ENCODE measurements around the gene TRIM56.
"Not testable (repeated sequence)": the region's sequence is repeated elsewhere in the genome, so short reads cannot be mapped to it uniquely, and the experiment has no call there.

Gene TRIM56

GRCh38 chr7:101081432-101081831 lies 3.8 kb upstream of the TRIM56 start:
- H3K27ac Mint-ChIP-seq: no peak overlapping the region
- H3K9me3 Mint-ChIP-seq: no peaks in the 10 kb centered on the region
- peaks cover 23% of the 10 kb centered on the region for H3K4me1 Mint-ChIP-seq (ENCODE audit: low read depth)
- no peak overlapping the region for H3K4me3 Mint-ChIP-seq
- no peaks in the 10 kb centered on the region for H3K36me3 Mint-ChIP-seq (ENCODE audit: low read depth)
- H3K27me3 Mint-ChIP-seq: no peaks in the 10 kb centered on the region

- H3K27ac Mint-ChIP-seq: peak overlapping the region; percentile 98
- H3K4me1 Mint-ChIP-seq (ENCODE audit: low read depth): peaks cover 34% of the 10 kb centered on the region
- H3K27me3 Mint-ChIP-seq: no peaks in the 10 kb centered on the region
- H3K36me3 Mint-ChIP-seq (ENCODE audit: low read depth): peaks cover 14% of the 10 kb centered on the region
- H3K4me3 Mint-ChIP-seq: peak overlapping the region; percentile 94
- H3K9me3 Mint-ChIP-seq: no peaks in the 10 kb centered on the region
These were observed 468 bp upstream of the TRIM56 start for GRCh38 chr7:101084865-101085161.

GRCh38 chr7:101087334-101088068 lies 2.2 kb downstream of the TRIM56 start:
- no peaks in the 10 kb centered on the region for H3K27me3 Mint-ChIP-seq
- peaks cover 43% of the 10 kb centered on the region for H3K4me1 Mint-ChIP-seq (ENCODE audit: low read depth)
- peaks cover 26% of the 10 kb centered on the region for H3K36me3 Mint-ChIP-seq (ENCODE audit: low read depth)
- H3K4me3 Mint-ChIP-seq: peak overlapping the region; percentile 94
- no peaks in the 10 kb centered on the region for H3K9me3 Mint-ChIP-seq
- H3K27ac Mint-ChIP-seq: no peak overlapping the region

- H3K4me3 Mint-ChIP-seq: no peak overlapping the region
- peaks cover 29% of the 10 kb centered on the region for H3K36me3 Mint-ChIP-seq (ENCODE audit: low read depth)
- H3K4me1 Mint-ChIP-seq (ENCODE audit: low read depth): peaks cover 47% of the 10 kb centered on the region
- no peaks in the 10 kb centered on the region for H3K27me3 Mint-ChIP-seq
- no peaks in the 10 kb centered on the region for H3K9me3 Mint-ChIP-seq
- H3K27ac Mint-ChIP-seq: no peak overlapping the region
These were observed 2.8 kb downstream of the TRIM56 start for GRCh38 chr7:101088069-101088425.

GRCh38 chr7:101088858-101089529 lies 3.7 kb downstream of the TRIM56 start:
- H3K9me3 Mint-ChIP-seq: no peaks in the 10 kb centered on the region
- peak overlapping the region; percentile 23 for H3K4me3 Mint-ChIP-seq
- H3K27ac Mint-ChIP-seq: no peak overlapping the region
- H3K27me3 Mint-ChIP-seq: no peaks in the 10 kb centered on the region
- H3K36me3 Mint-ChIP-seq (ENCODE audit: low read depth): peaks cover 31% of the 10 kb centered on the region
- peaks cover 47% of the 10 kb centered on the region for H3K4me1 Mint-ChIP-seq (ENCODE audit: low read depth)

GRCh38 chr7:101089876-101090275 lies 4.6 kb downstream of the TRIM56 start:
- H3K4me3 Mint-ChIP-seq: no peak overlapping the region
- H3K27ac Mint-ChIP-seq: peak overlapping the region; percentile 40
- peaks cover 35% of the 10 kb centered on the region for H3K36me3 Mint-ChIP-seq (ENCODE audit: low read depth)
- H3K9me3 Mint-ChIP-seq: no peaks in the 10 kb centered on the region
- peaks cover 43% of the 10 kb centered on the region for H3K4me1 Mint-ChIP-seq (ENCODE audit: low read depth)
- no peaks in the 10 kb centered on the region for H3K27me3 Mint-ChIP-seq

GRCh38 chr7:101092266-101092905 lies 7.1 kb downstream of the TRIM56 start:
- H3K27ac Mint-ChIP-seq, H3K9me3 Mint-ChIP-seq, H3K27me3 Mint-ChIP-seq, H3K4me3 Mint-ChIP-seq: not testable (repeated sequence)
- peaks cover 31% of the 10 kb centered on the region for H3K36me3 Mint-ChIP-seq (ENCODE audit: low read depth)
- peaks cover 25% of the 10 kb centered on the region for H3K4me1 Mint-ChIP-seq (ENCODE audit: low read depth)

GRCh38 chr7:101093906-101094305 lies 8.6 kb downstream of the TRIM56 start:
- Mint-ChIP-seq H3K36me3 (ENCODE audit: low read depth) (peaks cover 29% of the 10 kb centered on the region), H3K4me3 (no peak overlapping the region), H3K27ac (no peak overlapping the region), H3K9me3 (no peaks in the 10 kb centered on the region), H3K4me1 (ENCODE audit: low read depth) (peaks cover 22% of the 10 kb centered on the region), H3K27me3 (no peaks in the 10 kb centered on the region)

- H3K36me3 Mint-ChIP-seq (ENCODE audit: low read depth): peaks cover 25% of the 10 kb centered on the region
- H3K4me3 Mint-ChIP-seq: no peak overlapping the region
- no peak overlapping the region for H3K27ac Mint-ChIP-seq
- no peaks in the 10 kb centered on the region for H3K27me3 Mint-ChIP-seq
- no peaks in the 10 kb centered on the region for H3K9me3 Mint-ChIP-seq
- H3K4me1 Mint-ChIP-seq (ENCODE audit: low read depth): peaks cover 19% of the 10 kb centered on the region
These were observed 9.1 kb downstream of the TRIM56 start for GRCh38 chr7:101094376-101094775.

GRCh38 chr7:101094791-101095375 lies 9.6 kb downstream of the TRIM56 start:
- peaks cover 19% of the 10 kb centered on the region for H3K4me1 Mint-ChIP-seq (ENCODE audit: low read depth)
- no peak overlapping the region for H3K4me3 Mint-ChIP-seq
- H3K27ac Mint-ChIP-seq: no peak overlapping the region
- peaks cover 20% of the 10 kb centered on the region for H3K36me3 Mint-ChIP-seq (ENCODE audit: low read depth)
- H3K27me3 Mint-ChIP-seq: no peaks in the 10 kb centered on the region
- no peaks in the 10 kb centered on the region for H3K9me3 Mint-ChIP-seq

GRCh38 chr7:101096331-101096956 lies 11.2 kb downstream of the TRIM56 start:
- Mint-ChIP-seq H3K27ac (no peak overlapping the region), H3K4me1 (ENCODE audit: low read depth) (peaks cover 19% of the 10 kb centered on the region), H3K4me3 (no peak overlapping the region), H3K27me3 (peaks cover 12% of the 10 kb centered on the region), H3K36me3 (ENCODE audit: low read depth) (peaks cover 13% of the 10 kb centered on the region), H3K9me3 (no peaks in the 10 kb centered on the region)

GRCh38 chr7:101096957-101097347 lies 11.7 kb downstream of the TRIM56 start:
- Mint-ChIP-seq H3K9me3 (no peaks in the 10 kb centered on the region), H3K4me1 (ENCODE audit: low read depth) (peaks cover 19% of the 10 kb centered on the region), H3K36me3 (ENCODE audit: low read depth) (peaks cover 9% of the 10 kb centered on the region), H3K27ac (no peak overlapping the region), H3K4me3 (no peak overlapping the region), H3K27me3 (peaks cover 15% of the 10 kb centered on the region)

- H3K4me3 Mint-ChIP-seq: no peak overlapping the region
- H3K9me3 Mint-ChIP-seq: no peaks in the 10 kb centered on the region
- no peak overlapping the region for H3K27ac Mint-ChIP-seq
- H3K4me1 Mint-ChIP-seq (ENCODE audit: low read depth): peaks cover 19% of the 10 kb centered on the region
- H3K27me3 Mint-ChIP-seq: peaks cover 16% of the 10 kb centered on the region
- peaks cover 9% of the 10 kb centered on the region for H3K36me3 Mint-ChIP-seq (ENCODE audit: low read depth)
These were observed 12.3 kb downstream of the TRIM56 start for GRCh38 chr7:101097561-101097960.

GRCh38 chr7:101099969-101100781 lies 14.9 kb downstream of the TRIM56 start:
- Mint-ChIP-seq H3K4me3 (no peak overlapping the region), H3K4me1 (ENCODE audit: low read depth) (peaks cover 15% of the 10 kb centered on the region), H3K36me3 (ENCODE audit: low read depth) (no peaks in the 10 kb centered on the region), H3K9me3 (no peaks in the 10 kb centered on the region), H3K27me3 (peaks cover 25% of the 10 kb centered on the region), H3K27ac (peak overlapping the region; percentile 37)
